HepG2 (cell line): ENCODE data around the gene POMGNT2. TPM values are rescaled to one million over a fixed set of nuclear protein-coding genes. Genes with fewer than 3 reads are reported as not detected.

Experiments
- ATAC-seq: fragments of 200-7000 bp; cut with Tn5 transposase; 3 replicates; pipeline ENCODE4 v1.9.1; 2020; ENCODE audit warnings: mild to moderate bottlenecking, moderate library complexity
- BruUV-seq: library from RNA; stranded (reverse); fragments of 400-500 nt; replicated peaks from 2 replicates; lab custom pipeline; 2021; lab: Mats Ljungman, UMichigan
- CTCF ChIA-PET: fragments of 300-600 bp; formaldehyde crosslinking; extraction: SDS; loops from one replicate; lab custom pipeline; 2021; ENCODE audit warnings: low total read pairs, inconsistent platforms, low intra/inter-chr PET ratio; lab: Yijun Ruan, JAX
- POLR2A ChIA-PET: fragments of 350-600 bp; sonication (Branson Sonifier 250); formaldehyde crosslinking; loops from one replicate; lab custom pipeline; 2020; ENCODE audit warnings: antibody characterized with exemption, inconsistent platforms; lab: Yijun Ruan, JAX
- DNase-seq: peaks from one replicate; pipeline ENCODE4 v3.0.0-alpha.2; 2015; ENCODE audit warnings: low spot score
- FAIRE-seq: peaks from 3 replicates; lab custom pipeline; 2011; peaks lifted over from hg19 to GRCh38; lab: Jason Lieb, UNC
- H2AFZ ChIP-seq: one replicate; pipeline ENCODE4 v1.6.1; 2011; ENCODE audit warnings: low read length, inconsistent platforms
- H3K27ac ChIP-seq: fragments of 300-600 bp; 3 replicates; pipeline ENCODE4 v1.8.0; 2011; ENCODE audit warnings: mixed run types, mild to moderate bottlenecking, mixed read lengths, low read length, inconsistent platforms; ENCODE audit not compliant: insufficient read depth; ENCODE audit errors: extremely low read length
- H3K27me3 ChIP-seq, 2 experiments: fragments of 200-600 bp in 1 of 2; 2 replicates in 1 of 2; 3 replicates in 1 of 2; pipeline versions ENCODE4 v1.6.0 to v1.8.0; 2011; ENCODE audit warnings: low read length in 2 of 2, mild to moderate bottlenecking in 2 of 2, moderate library complexity in 2 of 2, inconsistent platforms in 1 of 2; ENCODE audit not compliant: insufficient read depth in 2 of 2, control insufficient read depth in 1 of 2
- H3K36me3 ChIP-seq, 2 experiments: fragments of 200-600 bp in 1 of 2; replicated peaks in 1 of 2; 2 replicates in 1 of 2; 3 replicates in 1 of 2; pipeline versions ENCODE4 v1.5.1 to v1.8.0; 2011; ENCODE audit warnings: low read length in 2 of 2, inconsistent platforms in 1 of 2; ENCODE audit not compliant: insufficient read depth in 2 of 2, control insufficient read depth in 1 of 2
- H3K4me1 ChIP-seq: 2 replicates; pipeline ENCODE4 v1.5.1; 2012; ENCODE audit warnings: low read length, inconsistent platforms; ENCODE audit not compliant: insufficient read depth
- H3K4me2 ChIP-seq: 2 replicates; pipeline ENCODE4 v1.6.0; 2011; ENCODE audit warnings: low read depth, low read length, inconsistent platforms
- H3K4me3 ChIP-seq, 3 experiments: fragments of 200-600 bp in 1 of 3; sonication (generic), shearing (Covaris generic) in 1 of 3; replicated peaks in 1 of 3; 2 replicates each; pipeline ENCODE4 v1.5.1; 2011 to 2016; ENCODE audit warnings: low read length in 3 of 3, inconsistent platforms in 2 of 3, low read depth in 2 of 3, mild to moderate bottlenecking in 2 of 3, control low read depth in 1 of 3, mixed read lengths in 1 of 3; ENCODE audit not compliant: insufficient read depth in 1 of 3
- H3K79me2 ChIP-seq: one replicate; pipeline ENCODE4 v1.6.1; 2011; ENCODE audit warnings: low read length, inconsistent platforms; ENCODE audit not compliant: insufficient read depth
- H3K9ac ChIP-seq: 2 replicates; pipeline ENCODE4 v1.6.0; 2011; ENCODE audit warnings: mild to moderate bottlenecking, low read depth, low read length, inconsistent platforms; ENCODE audit not compliant: insufficient read depth
- H3K9me3 ChIP-seq: 2 replicates; pipeline ENCODE4 v1.5.1; 2012; ENCODE audit warnings: mild to moderate bottlenecking, low read length
- H4K20me1 ChIP-seq: 2 replicates; pipeline ENCODE4 v1.6.0; 2011; ENCODE audit warnings: inconsistent platforms, mild to moderate bottlenecking, low read length, moderate library complexity; ENCODE audit not compliant: insufficient read depth
- CBX1 ChIP-seq: IDR thresholded peaks from one replicate; pipeline ENCODE4 v1.6.1; 2016; ENCODE audit warnings: antibody characterized with exemption, low read depth
- HOXA3 ChIP-seq: sonication (generic); formaldehyde crosslinking; IDR thresholded peaks from 2 replicates; pipeline ENCODE4 v1.5.0; 2020; ENCODE audit warnings: missing genetic modification reagents
- IRF1 ChIP-seq: sonication (generic); formaldehyde crosslinking; IDR thresholded peaks from 2 replicates; pipeline ENCODE4 v1.4.0; 2020; ENCODE audit warnings: low read depth, mild to moderate bottlenecking, missing genetic modification reagents
- NR2F6 ChIP-seq, 2 experiments: IDR thresholded peaks; 2 replicates each; pipeline ENCODE4 v1.6.1; 2016; ENCODE audit warnings: antibody characterized with exemption in 1 of 2, mild to moderate bottlenecking in 1 of 2
- RFX1 ChIP-seq: fragments of 450-650 bp; IDR thresholded peaks from 2 replicates; pipeline ENCODE4 v1.6.1; 2017
- TARDBP ChIP-seq: sonication (generic); formaldehyde crosslinking; IDR thresholded peaks from 2 replicates; pipeline ENCODE4 v1.8.0; 2022; ENCODE audit warnings: mild to moderate bottlenecking, missing genetic modification reagents
- ZNF234 ChIP-seq: sonication (generic); formaldehyde crosslinking; conservative IDR thresholded peaks from 2 replicates; pipeline ENCODE4 v1.5.1; 2020; ENCODE audit warnings: mild to moderate bottlenecking, missing genetic modification reagents
- ZNF510 ChIP-seq: sonication (generic); formaldehyde crosslinking; IDR thresholded peaks from 2 replicates; pipeline ENCODE4 v1.4.0; 2020; ENCODE audit warnings: low read depth, mild to moderate bottlenecking, missing genetic modification reagents
- ZNF569 ChIP-seq: sonication (generic); formaldehyde crosslinking; IDR thresholded peaks from 2 replicates; pipeline ENCODE4 v1.5.0; 2020; ENCODE audit warnings: mild to moderate bottlenecking, missing genetic modification reagents, moderate library complexity, borderline replicate concordance
- ZNF646 ChIP-seq: sonication (generic); formaldehyde crosslinking; IDR thresholded peaks from 2 replicates; pipeline ENCODE4 v1.9.0; 2021; ENCODE audit warnings: mild to moderate bottlenecking, missing genetic modification reagents
- ZNF713 ChIP-seq: sonication (generic); formaldehyde crosslinking; IDR thresholded peaks from 2 replicates; pipeline ENCODE4 v1.4.0; 2020; ENCODE audit warnings: mild to moderate bottlenecking, missing genetic modification reagents
- WGBS: methylation state at CpG from one replicate; pipeline ENCODE4 v1.1.6; 2017; ENCODE audit warnings: low lambda C conversion rate; 5-methylcytosine and 5-hydroxymethylcytosine counted together
- in situ Hi-C: cut with HindIII; loops from 2 replicates; pipeline ENCODE4 v1.10.0; 2017; ENCODE audit warnings: low pct_unique_long_range_greater_than_20kb; ENCODE audit not compliant: extremely low pct_ligation_motif_present
- intact Hi-C: fragments of 100-400 bp; cut with micrococcal nuclease; formaldehyde crosslinking; loops from one replicate; pipeline ENCODE4 v1.10.0; 2022; ENCODE audit not compliant: unreplicated experiment
- polyA plus RNA-seq, 8 experiments: library from polyadenylated mRNA; depleted of rRNA in 3 of 8; stranded (reverse) in 7 of 8; unstranded in 1 of 8; fragments of >200 nt; fragmentation: Illumina TruSeq in 4 of 8; extraction: Trizol in 4 of 8; gene quantifications; 2 replicates each; pipeline versions ENCODE4 v1.2.1 to v1.2.3, GENCODE V29; 2011 to 2016; ENCODE audit warnings: low read depth in 4 of 8, missing spikeins in 1 of 8, mixed read lengths in 1 of 8; ENCODE audit not compliant: insufficient read depth in 1 of 8
- total RNA-seq, 5 experiments: library from RNA; depleted of rRNA; stranded (reverse); fragments of >200 nt; fragmentation: Illumina TruSeq; extraction: Trizol; gene quantifications; 2 replicates each; pipeline ENCODE4 v1.2.3, GENCODE V29; 2016; ENCODE audit warnings: low read depth in 1 of 5

POMGNT2 gene
- total and polyA plus RNA-seq, 2 of the 13 experiments (the other 11 are each of a cell fraction or from before 2014, with no cell fraction given), result 10.5 to 12.4 TPM

DNA sequence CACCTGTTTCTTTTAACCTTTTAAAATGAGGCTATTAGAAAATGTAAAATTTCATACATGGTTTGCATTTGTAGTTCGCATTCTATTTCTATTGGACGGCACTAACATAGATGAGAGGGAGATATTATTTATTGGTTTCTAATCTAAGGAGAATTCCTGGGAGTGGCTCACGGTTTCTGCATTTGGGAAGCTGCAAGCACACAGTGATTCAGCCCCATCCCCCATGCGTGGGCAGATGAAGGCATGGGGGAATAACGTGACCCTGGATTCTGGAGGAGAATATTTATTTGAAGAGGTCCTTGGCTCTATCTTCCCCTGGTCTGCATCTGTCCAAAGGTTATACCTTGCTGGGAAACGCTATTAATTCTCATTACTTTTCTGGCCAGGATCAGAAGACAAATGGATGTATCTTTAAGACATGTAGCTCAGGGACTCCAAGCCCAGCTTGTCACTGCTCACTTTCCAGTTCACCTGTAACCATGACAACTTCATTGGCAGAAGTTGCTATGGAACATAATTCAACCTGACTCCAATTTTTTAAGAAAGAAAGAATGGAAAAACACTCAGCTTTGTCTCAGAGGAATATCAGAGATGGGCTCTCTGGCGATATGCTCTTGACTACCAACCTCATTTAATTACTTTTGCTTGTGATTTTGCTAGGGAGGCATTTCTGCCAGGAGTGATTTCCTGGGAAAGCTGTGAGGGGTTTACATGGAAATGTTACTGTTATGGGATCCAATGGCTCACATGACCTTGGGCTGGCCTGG is 27.2 kb upstream of the POMGNT2 start:
- no TSS peak for BruUV-seq
- WGBS, result 12% methylated on average over 7 of the region's 7 CpGs
- FAIRE-seq (no peak), DNase-seq (no peak), ATAC-seq (no peak)
- no peak for TF ChIP-seq TARDBP (CRISPR knock-in tag)
- TF ChIP-seq NR2F6 (IDR thresholded peaks at IDR 0.05), result no peak
- TF ChIP-seq NR2F6 (CRISPR knock-in tag; IDR thresholded peaks at IDR 0.05), result no peak
- TF ChIP-seq RFX1, result peak; percentile 18; the same call in 1 of the 2 replicates
- Histone ChIP-seq H3K4me2 (no peak overlapping the region), H3K36me3 (no peaks in the 10 kb centered on the region), H3K27me3 (peaks cover 0 to 6% of the 10 kb centered on the region in 2 experiments; a peak in 1 of 5 replicates), H3K4me1 (no peaks in the 10 kb centered on the region), H3K9me3 (no peaks in the 10 kb centered on the region), H3K27ac (no peak overlapping the region), H2AFZ (no peak overlapping the region), H3K9ac (no peak overlapping the region), H3K4me3 (no peak overlapping the region), H4K20me1 (no peaks in the 10 kb centered on the region), H3K79me2 (no peaks in the 10 kb centered on the region)
- intact Hi-C loops (no loop called here), in situ Hi-C loops (no loop called here)
- ChIA-PET CTCF (no interaction called here), POLR2A (no interaction called here)

DNA sequence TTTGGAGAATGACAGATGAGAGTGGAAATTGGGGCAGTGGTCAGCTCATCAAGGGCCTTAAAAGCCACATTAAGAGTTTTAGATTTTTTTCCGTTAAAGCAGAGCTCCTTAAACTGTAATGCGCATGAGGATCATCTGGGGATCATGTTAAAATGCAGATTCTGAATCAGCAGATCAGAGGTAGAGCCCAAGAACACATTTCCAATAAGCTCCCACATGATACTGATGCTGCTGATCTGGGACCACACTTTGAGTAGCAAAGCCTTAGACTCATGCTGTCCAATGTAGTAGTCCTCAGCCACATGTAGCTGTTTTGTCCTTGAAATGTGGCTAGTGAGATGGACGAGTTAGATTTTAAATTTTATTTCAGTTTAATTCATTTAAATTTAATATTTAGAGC is 26.3 kb upstream of the POMGNT2 start:
- Histone ChIP-seq H3K4me1 (no peaks in the 10 kb centered on the region), H2AFZ (no peak overlapping the region), H3K4me2 (no peak overlapping the region), H3K27me3 (peaks cover 0 to 6% of the 10 kb centered on the region in 2 experiments; a peak in 1 of 5 replicates), H3K9me3 (no peaks in the 10 kb centered on the region), H3K9ac (no peak overlapping the region), H3K4me3 (no peak overlapping the region), H4K20me1 (no peaks in the 10 kb centered on the region), H3K36me3 (no peaks in the 10 kb centered on the region), H3K79me2 (no peaks in the 10 kb centered on the region), H3K27ac (no peak overlapping the region)
- ATAC-seq, result no peak
- in situ Hi-C loops, result no loop called here
- ChIA-PET POLR2A (no interaction called here), CTCF (no interaction called here)
- BruUV-seq, result no TSS peak
- no peak for FAIRE-seq
- intact Hi-C loops, result no loop called here
- DNase-seq, result no peak
- WGBS, result 36% methylated on average over 3 of the region's 3 CpGs
- TF ChIP-seq ZNF234 (CRISPR knock-in tag), result no peak
- no peak for TF ChIP-seq ZNF510
- no peak for TF ChIP-seq IRF1 (CRISPR knock-in tag)
- TF ChIP-seq ZNF713 (CRISPR knock-in tag), result no peak
- TF ChIP-seq ZNF569 (CRISPR knock-in tag), result no peak
- no peak for TF ChIP-seq CBX1
- no peak for TF ChIP-seq ZNF646 (CRISPR knock-in tag)
- no peak for TF ChIP-seq HOXA3
